Panc1 (cell line): ENCODE data around the gene WDR72.

ENCODE experiments used
- CTCF ChIP-seq: fragments of 450-650 bp; IDR thresholded peaks from 2 replicates; pipeline ENCODE4 v1.5.1; 2017; ENCODE audit warnings: mild to moderate bottlenecking
- TF ChIP-seq, protein P1 (sequence below), 2 experiments: IDR thresholded peaks; 2 replicates each; pipeline ENCODE4 v1.6.1; 2011 to 2012; ENCODE audit warnings: low read depth in 2 of 2, control low read depth in 1 of 2, low read length in 1 of 2, mild to moderate bottlenecking in 1 of 2, moderate library complexity in 1 of 2; ENCODE audit not compliant: insufficient read depth in 1 of 2

GRCh38 chr15:53506370-53506769, 253.1 kb downstream of the WDR72 start:
- TF ChIP-seq, protein P1, sequence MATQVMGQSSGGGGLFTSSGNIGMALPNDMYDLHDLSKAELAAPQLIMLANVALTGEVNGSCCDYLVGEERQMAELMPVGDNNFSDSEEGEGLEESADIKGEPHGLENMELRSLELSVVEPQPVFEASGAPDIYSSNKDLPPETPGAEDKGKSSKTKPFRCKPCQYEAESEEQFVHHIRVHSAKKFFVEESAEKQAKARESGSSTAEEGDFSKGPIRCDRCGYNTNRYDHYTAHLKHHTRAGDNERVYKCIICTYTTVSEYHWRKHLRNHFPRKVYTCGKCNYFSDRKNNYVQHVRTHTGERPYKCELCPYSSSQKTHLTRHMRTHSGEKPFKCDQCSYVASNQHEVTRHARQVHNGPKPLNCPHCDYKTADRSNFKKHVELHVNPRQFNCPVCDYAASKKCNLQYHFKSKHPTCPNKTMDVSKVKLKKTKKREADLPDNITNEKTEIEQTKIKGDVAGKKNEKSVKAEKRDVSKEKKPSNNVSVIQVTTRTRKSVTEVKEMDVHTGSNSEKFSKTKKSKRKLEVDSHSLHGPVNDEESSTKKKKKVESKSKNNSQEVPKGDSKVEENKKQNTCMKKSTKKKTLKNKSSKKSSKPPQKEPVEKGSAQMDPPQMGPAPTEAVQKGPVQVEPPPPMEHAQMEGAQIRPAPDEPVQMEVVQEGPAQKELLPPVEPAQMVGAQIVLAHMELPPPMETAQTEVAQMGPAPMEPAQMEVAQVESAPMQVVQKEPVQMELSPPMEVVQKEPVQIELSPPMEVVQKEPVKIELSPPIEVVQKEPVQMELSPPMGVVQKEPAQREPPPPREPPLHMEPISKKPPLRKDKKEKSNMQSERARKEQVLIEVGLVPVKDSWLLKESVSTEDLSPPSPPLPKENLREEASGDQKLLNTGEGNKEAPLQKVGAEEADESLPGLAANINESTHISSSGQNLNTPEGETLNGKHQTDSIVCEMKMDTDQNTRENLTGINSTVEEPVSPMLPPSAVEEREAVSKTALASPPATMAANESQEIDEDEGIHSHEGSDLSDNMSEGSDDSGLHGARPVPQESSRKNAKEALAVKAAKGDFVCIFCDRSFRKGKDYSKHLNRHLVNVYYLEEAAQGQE (IDR thresholded peaks at IDR 0.05; ENCODE audit: insufficient read depth in 1 of 2, low read depth in 2 of 2, low read length in 1 of 2) = no peak
- TF ChIP-seq CTCF = no peak
